Measurements from ENCODE around the gene SH3BP4. TPM values are rescaled to one million over a fixed set of nuclear protein-coding genes. Genes with fewer than 3 reads are reported as not detected.

The SH3BP4 gene
- total and polyA plus RNA-seq, 2 of the 13 experiments (the other 11 are each of a cell fraction or from before 2014, with no cell fraction given): 34.6 to 99.1 TPM

- TF ChIP-seq ZNF512B (CRISPR knock-in tag; IDR thresholded peaks at IDR 0.05; ENCODE audit: borderline replicate concordance): no peak
- TF ChIP-seq ZNF749 (CRISPR knock-in tag; IDR thresholded peaks at IDR 0.05; ENCODE audit: borderline replicate concordance): no peak
- TF ChIP-seq NCOA1 (CRISPR knock-in tag; IDR thresholded peaks at IDR 0.05): no peak
- no peak; the same call in 1 of the 2 replicates for TF ChIP-seq ZBTB10 (CRISPR knock-in tag; IDR thresholded peaks at IDR 0.05; ENCODE audit: borderline replicate concordance)
- no peak; the same call in 1 of the 2 replicates for TF ChIP-seq CBFB (CRISPR knock-in tag; IDR thresholded peaks at IDR 0.05)
- peak; percentile 51; the same call in 1 of the 2 replicates for TF ChIP-seq ZGPAT (CRISPR knock-in tag; IDR thresholded peaks at IDR 0.05)
- no peak for TF ChIP-seq HNF1A (IDR thresholded peaks at IDR 0.05; ENCODE audit: low read depth)
- no peak; the same call in 1 of the 2 replicates for TF ChIP-seq HNF1A (CRISPR knock-in tag; IDR thresholded peaks at IDR 0.05; ENCODE audit: borderline replicate concordance)
- peak; percentile 76 for TF ChIP-seq ZEB1 (IDR thresholded peaks at IDR 0.05; ENCODE audit: insufficient replicate concordance, low read depth)
- TF ChIP-seq PRPF4 (IDR thresholded peaks at IDR 0.05; ENCODE audit: low read depth, low read length, poor library complexity, severe bottlenecking): no peak
- TF ChIP-seq MTA1 (CRISPR knock-in tag; IDR thresholded peaks at IDR 0.05; ENCODE audit: borderline replicate concordance): peak; percentile 25; the same call in 1 of the 2 replicates
- peak; percentile 51; the same call in 1 of the 2 replicates for TF ChIP-seq ZNF619 (CRISPR knock-in tag; IDR thresholded peaks at IDR 0.05)
- no peak for TF ChIP-seq KDM3A (CRISPR knock-in tag; IDR thresholded peaks at IDR 0.05; ENCODE audit: low read depth)
These were observed 29.6 kb downstream of the SH3BP4 start (continued) for GRCh38 chr2:234981197-234982095.

Data from HepG2 (cell line).